Suppressor macrophage treated with lipopolysaccharide for 4 hours (primary cell): Measurements from ENCODE around the gene ZC3H18.
"Not testable (repeated sequence)": the region's sequence is repeated elsewhere in the genome, so short reads cannot be mapped to it uniquely, and the experiment has no call there.

Experiments
- DNase-seq: peaks from one replicate; pipeline ENCODE4 v3.0.0-alpha.2; 2020

Gene ZC3H18

GRCh38 chr16:88608076-88608475 is 37.9 kb downstream of the ZC3H18 start:
- peak; percentile 10 for DNase-seq

- DNase-seq = not testable (repeated sequence)
These were observed 39.2 kb downstream of the ZC3H18 start for GRCh38 chr16:88609426-88609825.

- no peak for DNase-seq
These were observed 39.9 kb downstream of the ZC3H18 start for GRCh38 chr16:88610080-88610479.

GRCh38 chr16:88610909-88611812 is 41.0 kb downstream of the ZC3H18 start:
- no peak for DNase-seq

- no peak for DNase-seq
These were observed 43.1 kb downstream of the ZC3H18 start for GRCh38 chr16:88613293-88613692.

GRCh38 chr16:88613911-88614817 is 44.0 kb downstream of the ZC3H18 start:
- no peak for DNase-seq

GRCh38 chr16:88614818-88615580 is 44.8 kb downstream of the ZC3H18 start:
- no peak for DNase-seq

GRCh38 chr16:88616320-88616719 is 46.1 kb downstream of the ZC3H18 start:
- no peak for DNase-seq

- DNase-seq = no peak
These were observed 46.5 kb downstream of the ZC3H18 start for GRCh38 chr16:88616736-88617135.

- no peak for DNase-seq
These were observed 47.2 kb downstream of the ZC3H18 start for GRCh38 chr16:88617268-88618031.

GRCh38 chr16:88618182-88618955 is 48.2 kb downstream of the ZC3H18 start:
- no peak for DNase-seq

GRCh38 chr16:88618956-88619667 is 48.9 kb downstream of the ZC3H18 start:
- DNase-seq = no peak

- no peak for DNase-seq
These were observed 49.9 kb downstream of the ZC3H18 start for GRCh38 chr16:88619859-88620815.

GRCh38 chr16:88622125-88622524 is 51.9 kb downstream of the ZC3H18 start:
- DNase-seq = no peak

GRCh38 chr16:88622866-88623265 is 52.7 kb downstream of the ZC3H18 start:
- DNase-seq = no peak

GRCh38 chr16:88623858-88624257 is 53.7 kb downstream of the ZC3H18 start:
- DNase-seq = no peak

GRCh38 chr16:88624481-88624880 is 54.3 kb downstream of the ZC3H18 start:
- no peak for DNase-seq

GRCh38 chr16:88624977-88625576 is 54.9 kb downstream of the ZC3H18 start:
- no peak for DNase-seq

- DNase-seq = no peak
These were observed 56.4 kb downstream of the ZC3H18 start for GRCh38 chr16:88626646-88627045.
